ENCODE data around the gene SAE1.

SAE1 gene

DNA sequence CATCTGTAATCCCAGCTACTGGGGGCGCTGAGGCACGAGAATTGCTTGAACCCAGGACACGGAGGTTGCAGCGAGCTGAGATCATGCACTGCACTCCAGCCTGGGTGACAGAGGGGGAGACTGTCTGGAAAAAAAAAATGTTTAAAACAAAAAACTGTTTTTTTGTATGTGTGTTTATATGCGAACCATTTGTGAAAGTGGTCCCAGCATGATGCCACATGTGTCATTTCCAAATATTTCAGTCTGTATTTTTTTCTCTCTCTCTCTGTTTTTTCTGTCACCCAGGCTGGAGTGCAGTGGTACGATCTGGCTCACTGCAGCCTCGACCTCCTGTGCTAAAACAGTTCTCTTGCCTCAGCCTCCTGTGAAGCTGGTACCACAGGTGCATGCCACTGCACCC is 37.4 kb downstream of the SAE1 start:
- DNase-seq = no peak

DNA sequence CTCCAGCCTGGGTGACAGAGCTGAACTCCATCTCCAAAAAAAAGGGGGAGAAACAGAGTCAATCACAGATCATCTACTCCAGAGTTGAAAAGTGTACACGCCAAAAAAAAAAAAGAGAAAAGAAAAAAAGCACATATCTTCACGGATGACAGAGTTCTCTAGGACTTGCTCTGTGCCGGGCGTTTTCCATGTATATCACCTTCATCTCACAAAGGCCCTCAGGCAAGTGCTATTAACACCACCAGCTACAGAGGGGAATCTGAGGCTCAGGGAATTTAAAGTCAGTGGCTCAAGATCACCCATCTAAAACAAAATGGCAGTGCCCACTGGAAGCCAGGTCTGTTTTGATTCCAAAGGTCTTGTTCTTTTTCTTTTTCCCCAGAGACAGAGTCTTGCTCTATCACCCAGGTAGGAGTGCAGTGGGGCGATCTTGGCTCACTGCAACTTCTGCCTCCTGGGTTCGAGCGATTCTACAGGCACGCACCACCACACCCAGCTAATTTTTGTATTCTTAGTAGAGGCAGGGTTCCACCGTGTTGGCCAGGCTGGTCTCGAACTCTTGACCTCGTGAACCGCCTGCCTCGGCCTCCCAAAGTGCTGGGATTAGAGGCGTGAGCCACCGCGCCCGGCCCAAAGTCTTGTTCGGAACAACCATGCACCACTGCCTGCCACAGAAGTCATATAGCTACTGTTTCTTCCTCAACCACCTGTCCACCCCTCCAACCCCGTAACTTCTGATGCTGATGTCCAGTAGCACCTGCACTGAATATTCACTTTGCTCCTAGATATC is 42.2 kb downstream of the SAE1 start:
- no peak for DNase-seq

DNA sequence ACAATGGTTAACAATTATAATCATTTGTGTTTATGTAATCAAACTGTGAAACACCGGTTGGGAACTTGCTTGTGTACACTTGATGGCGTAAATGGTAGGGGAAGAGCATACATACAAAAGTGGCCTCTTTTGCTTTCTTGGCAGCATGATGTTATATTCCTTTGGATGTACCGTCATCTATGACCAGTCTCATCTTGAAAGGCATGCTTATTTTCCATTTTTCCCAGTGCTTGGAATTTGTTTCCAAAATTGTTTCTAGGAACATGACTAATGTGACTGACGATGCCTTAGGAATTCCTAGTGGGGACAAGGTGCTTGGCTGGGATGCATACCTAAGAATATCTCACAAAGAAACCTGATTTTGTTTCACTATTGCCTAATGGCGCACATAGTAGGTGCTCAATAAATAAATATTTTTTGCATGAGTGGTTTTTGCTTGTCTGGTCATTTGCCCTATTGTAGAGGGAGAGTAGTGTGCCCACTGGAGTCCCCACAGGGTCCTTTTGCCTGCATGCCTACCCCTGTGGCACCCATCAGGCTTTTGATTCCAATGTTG is 45.5 kb downstream of the SAE1 start:
- DNase-seq = no peak

DNA sequence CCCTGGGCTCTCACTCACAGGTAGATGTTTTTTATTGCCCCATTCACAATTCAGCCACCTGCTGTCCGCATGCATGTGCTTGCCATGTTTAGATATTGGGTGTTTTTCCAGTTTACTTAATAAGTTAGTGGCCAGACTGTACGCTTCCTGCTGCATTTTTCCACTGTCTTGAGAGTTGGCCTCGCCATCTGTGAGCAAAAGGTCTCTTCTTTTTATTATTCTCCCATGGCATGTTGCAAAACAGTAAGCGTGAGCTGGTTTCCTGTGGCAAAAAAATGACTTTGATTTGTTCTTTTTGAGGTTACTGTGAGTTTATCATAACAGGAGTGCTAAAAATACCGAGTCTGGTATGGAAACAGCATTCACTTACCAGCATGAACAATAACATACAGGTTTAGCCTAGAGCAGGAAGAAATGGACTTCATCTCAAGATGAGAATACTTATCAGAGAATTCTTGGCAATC is 46.0 kb downstream of the SAE1 start:
- peak; percentile 73 for DNase-seq

DNA sequence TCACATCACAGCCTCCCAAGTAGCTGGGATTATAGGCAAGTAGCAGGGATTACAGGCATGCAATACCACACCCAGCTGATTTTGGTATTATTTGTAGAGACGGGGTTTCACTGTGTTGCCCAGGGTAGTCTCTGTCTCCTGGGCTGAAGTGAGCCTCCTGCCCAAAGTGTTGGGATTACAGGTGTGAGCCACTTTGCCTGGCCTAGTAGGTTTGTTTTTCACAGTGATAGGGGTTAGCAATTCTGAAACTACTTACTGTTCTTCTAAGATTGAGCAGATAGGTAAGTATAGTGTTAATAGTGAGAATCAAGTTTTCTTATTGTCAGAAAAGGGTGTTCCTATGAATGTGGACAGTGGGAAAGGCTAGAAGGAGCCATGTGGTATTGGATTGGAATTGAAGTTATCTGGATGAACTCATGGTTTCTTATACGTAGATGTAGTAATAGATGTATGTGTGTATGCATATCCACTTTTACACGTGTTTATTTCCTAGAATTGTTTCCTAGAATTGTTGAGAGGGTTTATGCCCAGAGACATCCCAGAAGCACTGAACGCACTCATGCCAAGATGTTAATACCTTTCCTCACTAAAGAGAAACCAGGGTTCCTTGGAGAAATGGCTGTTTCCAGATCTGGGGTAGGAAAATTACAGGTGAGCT is 49.1 kb downstream of the SAE1 start:
- DNase-seq = no peak

DNA sequence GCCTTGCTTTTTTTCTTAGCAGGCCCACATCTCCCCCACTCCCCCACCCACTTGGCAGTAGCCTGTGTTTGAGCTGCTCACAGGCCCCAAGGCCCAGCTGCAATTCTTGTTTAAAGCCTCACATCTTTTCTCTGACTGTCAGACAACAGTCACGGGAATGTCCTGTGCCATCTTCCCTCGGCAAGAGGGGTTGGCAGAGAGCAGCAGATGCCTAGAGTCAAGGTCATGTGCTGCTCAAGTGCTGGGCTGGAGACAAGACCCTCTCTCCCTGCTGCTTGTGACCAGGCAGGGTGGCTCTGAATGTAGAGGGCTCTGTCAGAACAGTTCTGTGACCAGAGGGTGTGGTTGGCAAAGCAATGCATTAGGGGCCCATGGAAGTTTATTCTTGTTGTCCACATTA is 53.0 kb downstream of the SAE1 start:
- no peak for DNase-seq

DNA sequence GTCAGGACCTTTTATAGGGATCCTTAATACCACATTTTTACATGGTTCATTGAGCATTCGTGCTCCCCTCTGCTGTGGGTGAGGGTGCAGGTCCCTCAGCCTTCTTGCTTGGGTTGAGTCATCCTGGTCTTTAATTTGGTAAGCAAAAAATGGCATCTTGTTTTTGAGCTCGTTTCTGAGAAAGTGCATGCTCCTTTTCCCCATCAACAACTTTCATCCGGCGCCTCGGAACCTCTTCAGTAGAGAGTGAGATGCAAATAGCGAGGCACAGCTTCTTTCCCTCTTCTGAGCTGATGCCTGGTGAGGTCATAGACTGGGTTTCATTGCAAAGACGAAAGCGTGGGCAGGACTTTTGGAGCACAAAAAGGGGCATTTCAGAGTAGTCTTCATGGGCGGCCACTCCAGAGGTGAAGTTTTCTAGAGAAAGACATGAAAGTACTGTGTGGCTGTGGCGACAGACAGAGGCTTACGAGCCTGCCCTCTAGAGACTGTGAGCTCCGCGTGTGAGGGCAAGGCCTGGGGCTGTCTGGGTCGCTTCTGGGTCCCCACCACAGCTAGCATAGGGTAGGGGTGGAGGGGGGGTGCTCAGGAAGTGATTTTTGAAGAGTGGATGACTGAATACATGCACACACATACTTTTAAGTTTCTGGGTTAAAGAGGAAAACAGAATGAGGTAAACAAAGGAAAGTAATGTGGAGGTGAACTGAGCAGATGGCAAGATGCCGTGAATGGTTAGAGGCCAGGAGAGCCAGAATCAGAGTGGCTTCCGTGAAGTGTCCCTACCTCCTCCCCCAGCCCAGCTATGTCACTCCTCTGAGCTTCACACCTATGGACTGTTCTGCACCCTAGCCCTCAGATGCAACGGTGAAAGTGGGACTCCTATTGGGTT is 56.1 kb downstream of the SAE1 start:
- peak; percentile 88 for DNase-seq

DNA sequence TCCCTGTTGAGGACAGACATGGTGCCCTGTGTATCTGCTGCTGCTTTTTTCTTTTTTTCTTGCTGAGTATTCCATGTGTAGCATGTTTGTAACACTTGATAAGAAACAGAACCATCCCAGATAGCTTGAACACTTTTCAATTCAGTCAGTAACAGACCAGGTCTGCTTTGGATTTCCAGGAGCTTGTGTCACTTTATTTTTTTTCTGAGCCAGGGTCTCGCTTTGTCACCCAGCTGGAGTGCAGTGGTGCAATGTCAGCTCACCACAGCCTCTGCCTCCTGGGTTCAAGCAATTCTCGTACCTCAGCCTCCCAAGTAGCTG is 56.7 kb downstream of the SAE1 start:
- DNase-seq = no peak

DNA sequence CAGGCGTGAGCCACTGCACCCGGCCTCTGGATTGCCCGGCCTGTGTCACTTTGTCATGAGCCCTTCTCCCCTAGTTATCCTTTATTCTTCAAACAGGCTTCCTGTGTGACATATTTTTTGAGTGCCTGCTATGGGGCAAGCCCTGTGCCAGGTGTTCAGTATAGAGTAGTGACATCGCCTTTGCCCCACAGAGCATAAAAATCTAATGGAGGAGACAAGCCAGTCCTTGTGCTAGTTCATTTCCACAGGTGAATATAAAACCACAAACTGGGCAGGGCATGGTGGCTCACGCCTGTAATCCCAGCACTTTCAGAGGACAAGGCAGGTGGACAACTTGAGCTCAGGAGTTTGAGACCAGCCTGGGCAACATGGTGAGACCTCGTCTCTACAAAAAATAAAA is 57.2 kb downstream of the SAE1 start:
- DNase-seq = no peak

DNA sequence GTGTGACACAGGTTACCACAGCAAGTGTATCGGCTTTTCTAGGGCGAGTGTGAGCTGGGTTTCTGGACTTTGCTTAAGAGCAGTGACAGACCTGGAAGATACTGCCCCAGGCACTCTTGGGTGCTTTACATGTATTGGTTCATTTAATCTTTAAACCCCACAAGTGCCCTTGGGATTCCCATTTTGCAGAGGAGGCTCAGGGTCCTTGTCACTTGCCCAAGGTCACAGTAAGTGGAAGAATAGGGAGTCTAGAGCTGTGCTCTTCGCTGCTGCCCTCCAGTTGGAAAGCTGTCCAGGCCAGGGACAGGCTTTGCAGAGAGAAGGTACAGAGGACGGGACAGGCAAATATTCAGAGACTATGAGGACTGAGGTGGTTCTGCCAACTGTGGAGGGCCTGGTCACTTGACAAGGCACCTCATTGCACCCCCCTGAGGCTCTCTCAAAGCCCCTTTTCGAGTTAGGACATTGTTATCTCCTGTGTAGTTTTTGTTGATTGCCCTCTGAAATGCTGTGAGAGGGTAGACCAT is 57.9 kb downstream of the SAE1 start:
- no peak for DNase-seq

DNA sequence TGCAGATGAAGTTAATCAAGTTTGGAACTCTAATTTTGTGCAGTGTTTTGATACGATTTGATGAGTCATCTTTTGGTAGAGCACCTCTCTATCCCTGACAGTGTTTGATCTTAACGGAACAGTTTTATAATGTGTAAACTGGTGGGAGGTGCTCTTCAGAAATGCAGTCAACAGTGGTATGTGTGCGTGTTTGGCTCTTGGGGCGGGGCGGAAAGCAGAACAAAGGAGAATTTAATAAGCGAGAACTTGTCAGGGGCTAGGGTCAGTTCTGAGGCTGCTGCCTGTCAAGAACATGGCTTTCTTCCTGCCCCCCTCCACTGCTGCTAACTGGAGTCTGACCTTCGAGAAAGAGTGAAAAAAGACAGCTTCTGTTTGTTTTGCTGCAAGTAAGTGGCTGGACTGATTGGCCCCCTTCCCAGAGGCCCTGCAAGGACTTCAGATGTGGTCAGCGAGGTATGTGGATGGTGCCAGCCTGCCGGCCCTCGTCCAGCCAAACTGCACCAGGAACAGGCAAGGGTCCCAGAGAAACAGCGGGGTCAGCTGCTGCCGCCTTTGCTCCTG is 59.6 kb downstream of the SAE1 start:
- DNase-seq = peak; percentile 78

DNA sequence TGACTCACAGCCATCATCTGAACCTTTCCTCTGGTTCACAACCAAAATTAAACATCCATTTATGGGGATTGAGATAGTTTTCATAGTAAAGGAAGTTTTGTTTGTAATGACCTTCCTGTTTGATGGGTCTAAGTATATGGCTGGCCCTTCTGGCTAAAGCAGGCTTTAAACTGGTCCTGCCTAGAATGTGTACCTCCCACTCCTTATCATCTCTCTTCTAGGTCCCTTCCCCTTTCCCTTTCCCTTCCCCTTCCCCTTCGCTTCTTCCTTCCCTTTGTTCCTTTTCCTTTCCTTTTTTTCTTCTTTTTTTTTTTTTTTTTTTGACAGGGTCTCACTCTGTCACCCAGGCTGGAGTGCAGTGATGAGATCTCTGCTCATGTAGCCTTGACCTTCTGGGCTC is 64.8 kb downstream of the SAE1 start:
- no peak for DNase-seq

DNA sequence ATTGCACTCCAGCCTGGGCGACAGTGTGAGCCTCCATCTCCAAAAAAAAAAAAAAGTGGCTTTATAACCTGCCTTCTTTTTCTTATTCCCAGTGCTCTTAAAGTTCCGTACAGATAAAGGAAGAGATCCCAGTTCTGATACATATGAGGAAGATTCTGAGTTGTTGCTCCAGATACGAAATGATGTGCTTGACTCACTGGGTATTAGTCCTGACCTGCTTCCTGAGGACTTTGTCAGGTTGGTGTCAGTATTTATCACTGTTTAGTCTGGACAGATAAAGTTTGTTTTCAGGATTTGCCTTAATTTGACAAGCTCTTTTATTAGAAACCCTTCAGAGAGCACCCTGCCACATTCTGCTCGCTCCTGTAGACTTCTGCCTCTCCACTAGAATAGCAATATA is 66.5 kb downstream of the SAE1 start:
- no peak for DNase-seq

DNA sequence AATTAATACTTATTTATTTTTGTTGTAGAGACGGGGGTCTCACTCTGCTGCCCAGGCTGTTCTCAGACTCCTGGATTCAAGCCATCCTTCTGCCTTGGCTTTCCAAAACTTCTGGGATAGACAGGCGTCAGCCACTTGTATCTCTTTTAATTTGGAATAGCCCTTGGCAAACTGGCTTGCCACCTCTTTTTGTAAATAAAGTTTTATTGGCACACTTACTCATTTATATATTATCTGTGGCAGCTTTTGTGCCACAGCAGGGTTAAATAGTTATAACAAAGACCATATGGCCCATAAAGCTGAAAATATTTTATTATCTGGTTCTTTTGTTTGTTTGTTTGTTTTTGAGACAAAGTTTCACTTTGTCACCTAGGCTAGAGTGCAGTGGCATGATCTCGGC is 69.9 kb downstream of the SAE1 start:
- DNase-seq = no peak

DNA sequence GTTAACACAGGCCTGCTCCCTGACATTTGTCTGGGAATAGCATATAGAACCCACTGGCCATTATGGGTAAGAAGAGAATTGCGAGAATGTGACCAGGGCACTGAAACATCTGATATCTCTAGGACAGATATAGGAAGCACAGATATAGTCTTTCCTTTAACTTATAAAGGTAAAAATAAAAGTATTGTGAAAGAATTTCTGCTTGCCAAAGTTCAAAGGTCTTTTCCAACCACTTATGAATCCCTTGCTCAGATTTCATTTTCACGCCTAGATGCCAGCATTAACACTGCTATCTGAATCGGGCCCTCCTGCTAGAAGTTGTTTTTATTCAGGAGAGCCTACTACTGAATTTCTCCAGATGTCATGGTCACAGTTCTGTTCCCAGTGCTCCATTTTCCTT is 72.6 kb downstream of the SAE1 start:
- no peak for DNase-seq

DNA sequence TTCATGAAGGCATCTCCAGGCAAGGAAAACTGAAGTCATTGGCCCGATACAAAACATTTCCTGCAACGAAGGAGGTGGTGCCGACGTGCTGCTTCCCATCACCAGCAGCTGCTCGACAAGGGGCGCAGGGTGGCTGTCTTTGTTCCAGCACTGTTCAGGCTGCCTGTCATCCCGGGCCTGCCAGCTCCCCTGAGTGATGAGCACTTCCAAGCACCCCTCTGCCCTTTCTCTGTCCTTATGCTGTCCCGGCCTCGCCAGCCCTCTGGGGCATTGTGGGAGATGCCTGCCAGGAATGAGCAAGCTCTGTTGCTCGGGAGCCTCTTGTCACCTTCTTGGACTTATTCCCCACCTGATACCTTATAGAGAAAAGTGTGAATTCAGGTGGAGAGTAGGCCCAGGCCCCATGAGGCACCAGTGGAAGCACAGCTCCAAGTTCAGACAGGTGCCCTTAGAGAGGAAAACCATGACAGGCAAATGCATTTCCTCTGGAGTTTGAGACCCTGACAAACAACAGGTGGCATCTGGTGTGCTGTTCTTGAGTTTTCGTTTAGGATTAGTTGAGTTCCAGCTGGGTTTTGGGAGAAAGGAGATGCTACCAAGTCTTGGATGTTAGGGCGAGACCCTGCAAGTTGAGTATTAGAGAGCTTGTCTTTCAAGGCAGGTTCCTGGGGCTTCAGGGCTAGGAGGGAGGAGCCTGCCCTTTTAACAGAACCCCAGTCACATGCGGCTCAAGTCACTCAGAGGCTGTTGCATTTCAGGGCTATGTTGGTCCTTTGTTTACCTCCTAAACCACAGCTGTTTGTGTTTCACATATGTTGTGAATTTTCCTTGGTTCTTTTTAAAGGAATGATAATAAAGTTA is 78.9 kb downstream of the SAE1 start:
- DNase-seq = no peak

DNA sequence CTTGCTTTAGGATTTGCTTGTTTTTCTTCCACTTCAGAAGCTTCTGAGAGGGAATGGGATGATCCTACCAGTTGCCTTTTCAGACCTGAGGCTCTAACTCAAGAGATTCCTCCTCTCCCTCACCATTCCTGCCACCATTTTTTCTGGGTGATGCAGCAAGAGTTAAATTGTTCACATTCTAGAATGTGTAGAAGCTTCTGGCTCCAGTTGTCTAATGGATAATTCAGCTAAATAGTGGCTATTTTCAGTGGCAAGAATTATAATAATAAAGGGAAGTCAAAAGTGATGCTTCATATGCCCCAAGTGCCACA is 79.5 kb downstream of the SAE1 start:
- no peak for DNase-seq

DNA sequence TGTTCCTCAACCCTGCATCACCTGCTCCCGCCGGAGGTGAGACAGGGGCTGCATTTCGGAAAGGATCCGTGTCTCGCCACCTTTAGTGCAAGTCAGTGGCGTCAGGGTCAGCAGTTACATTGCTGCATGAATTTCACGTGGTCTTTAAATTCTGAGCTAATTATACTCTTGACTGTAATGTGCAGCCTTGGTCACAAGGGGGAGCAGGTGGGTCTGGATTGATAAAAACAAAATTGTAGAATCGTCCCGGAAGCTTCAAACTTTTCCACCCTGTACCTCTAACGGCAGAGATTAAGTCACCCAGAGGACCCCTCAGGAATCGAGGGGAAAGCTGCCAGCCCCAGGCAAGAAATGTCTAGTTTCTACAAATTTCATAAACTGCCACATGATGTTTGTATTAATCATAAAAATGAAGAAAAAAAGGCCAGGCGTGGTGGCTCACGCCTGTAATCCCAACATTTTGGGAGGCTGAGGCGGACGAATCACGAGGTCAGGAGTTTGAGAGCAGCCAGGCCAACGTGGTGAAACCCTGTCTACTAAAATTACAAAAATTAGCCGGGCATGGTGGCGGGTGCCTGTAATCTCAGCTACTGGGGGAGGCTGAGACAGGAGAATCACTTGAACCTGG is 80.2 kb downstream of the SAE1 start:
- peak; percentile 91 for DNase-seq

DNA sequence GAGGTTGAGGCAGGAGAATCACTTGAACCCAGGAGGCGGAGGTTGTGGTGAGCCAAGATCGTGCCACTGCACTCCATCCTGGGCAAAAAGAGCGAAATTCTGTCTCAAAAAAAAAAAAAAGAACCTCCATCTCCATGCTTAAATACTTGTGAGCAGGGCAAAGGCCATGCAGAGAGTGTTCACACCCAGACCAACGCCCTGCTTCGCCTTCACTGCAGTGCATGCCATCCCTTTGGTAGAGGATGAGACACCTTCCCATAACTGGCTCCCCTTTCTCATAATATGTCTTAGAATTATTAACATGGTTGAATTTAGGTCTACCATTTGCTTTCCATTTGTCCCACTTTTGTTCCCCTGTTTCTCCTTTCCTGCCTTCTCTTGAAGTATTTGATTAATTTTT is 84.9 kb downstream of the SAE1 start:
- DNase-seq = no peak

DNA sequence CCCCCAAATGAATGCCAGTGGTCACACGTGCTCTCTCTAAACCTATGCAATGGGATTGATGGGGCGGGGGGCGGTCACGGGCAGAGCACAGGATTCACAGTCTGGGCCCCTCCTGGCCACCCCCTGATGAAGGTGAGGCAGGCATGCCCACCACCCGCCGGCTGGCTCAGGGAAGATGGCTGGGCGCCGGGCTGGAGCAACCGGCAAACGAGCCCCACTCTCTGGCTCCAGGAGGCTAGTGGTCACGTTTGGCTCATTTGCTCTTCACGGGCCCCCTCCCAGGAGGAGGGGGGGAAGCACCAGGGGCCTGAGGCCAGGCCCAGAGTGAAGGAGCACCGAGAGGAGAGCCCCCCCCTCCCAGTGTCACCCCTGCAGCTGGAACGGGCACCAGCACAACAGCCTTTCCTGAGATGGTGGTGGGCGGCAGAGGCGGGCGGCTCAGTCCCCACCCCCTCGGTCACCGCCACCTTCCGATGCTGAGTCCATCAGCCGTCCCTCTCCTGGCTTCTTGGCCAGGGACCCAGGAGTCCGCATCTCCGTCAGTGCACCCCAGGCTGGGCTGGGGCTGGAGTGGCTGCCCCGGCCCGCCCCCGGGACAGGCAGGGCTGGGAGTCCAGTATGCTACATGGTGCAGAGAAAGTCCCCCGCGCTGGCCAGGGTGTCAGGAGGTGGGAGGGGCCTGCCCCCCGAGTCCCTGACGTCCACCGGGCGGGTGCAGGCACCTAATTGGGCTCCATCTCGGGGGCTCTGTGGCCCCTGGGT is 90.6 kb downstream of the SAE1 start:
- no peak for DNase-seq

DNA sequence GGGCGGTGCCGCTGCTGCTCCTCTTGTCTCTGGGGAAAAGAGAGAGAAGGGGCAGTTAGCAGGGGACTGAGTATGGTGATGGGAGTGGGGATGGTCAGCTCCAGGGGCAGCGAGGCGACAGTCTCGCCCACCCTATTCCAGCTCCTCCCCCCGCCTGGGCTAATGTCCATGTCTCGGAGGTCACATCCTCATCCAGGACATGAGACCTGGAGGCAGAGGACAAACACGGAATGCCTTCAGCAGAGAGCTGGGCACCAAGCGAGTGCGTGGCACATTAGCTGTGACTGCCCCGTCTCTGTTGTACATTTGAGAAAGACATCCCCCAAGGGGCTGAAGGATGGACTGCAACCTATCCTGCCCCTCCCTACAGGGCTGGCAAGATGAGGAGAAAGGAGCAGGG is 91.3 kb downstream of the SAE1 start:
- no peak for DNase-seq

Measured in activated CD8-positive, alpha-beta memory T cell treated with anti-CD3 and anti-CD28 coated beads for 24 hours (primary cell).